Breast epithelium (tissue), 4 donors: ENCODE measurements around the gene MUC2. TPM values are rescaled to one million over a fixed set of nuclear protein-coding genes. Genes with fewer than 3 reads are reported as not detected.

Source experiments
- DNase-seq, 2 donors: peaks; one replicate each; pipeline ENCODE4 v3.0.0-alpha.2; 2019; ENCODE audit warnings: low spot score in 2 of 2
- H3K27ac ChIP-seq, 2 donors: fragments of 200-600 bp; sonication (generic) in 1 of 2; one replicate each; pipeline ENCODE4 v1.5.1; 2016 to 2019; ENCODE audit warnings: mild to moderate bottlenecking in 1 of 2
- H3K27me3 ChIP-seq, 2 donors: fragments of 200-600 bp; sonication (generic) in 1 of 2; one replicate each; pipeline versions ENCODE4 v1.5.1 to v1.6.0; 2017 to 2019; ENCODE audit warnings: control low read depth in 1 of 2, mild to moderate bottlenecking in 1 of 2
- H3K36me3 ChIP-seq: fragments of 200-600 bp; one replicate; pipeline ENCODE4 v1.5.1; 2019
- H3K4me1 ChIP-seq, 2 donors: fragments of 200-600 bp; sonication (generic); one replicate each; pipeline ENCODE4 v1.5.1; 2016 to 2019; ENCODE audit warnings: control low read depth in 1 of 2
- H3K4me3 ChIP-seq, 3 donors: fragments of 200-600 bp; sonication (generic); 1 replicate in 2 of 3; 2 replicates in 1 of 3; pipeline ENCODE4 v1.5.1; 2016 to 2019; ENCODE audit warnings: mild to moderate bottlenecking in 3 of 3, moderate library complexity in 2 of 3
- H3K9me3 ChIP-seq, 2 donors: fragments of 200-600 bp; sonication (generic) in 1 of 2; one replicate each; pipeline ENCODE4 v1.5.1; 2016 to 2019; ENCODE audit warnings: control low read depth in 1 of 2
- POLR2A ChIP-seq: fragments of 450-650 bp; IDR thresholded peaks from one replicate; pipeline ENCODE4 v1.6.1; 2016; ENCODE audit warnings: antibody characterized with exemption, mild to moderate bottlenecking, moderate library complexity
- POLR2AphosphoS5 ChIP-seq, 3 donors: sonication (generic); formaldehyde crosslinking; IDR thresholded peaks; one replicate each; pipeline ENCODE4 v1.6.1; 2017; ENCODE audit warnings: antibody characterized with exemption in 3 of 3
- intact Hi-C: fragments of 100-400 bp; cut with DNase I; formaldehyde crosslinking; loops from one replicate; pipeline ENCODE4 v1.15.1; 2023; ENCODE audit warnings: low total_unique reads
- total RNA-seq, 3 donors: library from RNA; depleted of rRNA; stranded (reverse); fragments of >200 nt; gene quantifications; one replicate each; pipeline ENCODE4 v1.1.0, GENCODE V29; 2016
- TF ChIP-seq, protein P1 (sequence below), 3 donors: fragments of 450-650 bp; IDR thresholded peaks; one replicate each; pipeline ENCODE4 v1.5.1; 2016 to 2017; ENCODE audit warnings: antibody characterized with exemption in 3 of 3, mild to moderate bottlenecking in 3 of 3, moderate library complexity in 3 of 3

The MUC2 gene
- total RNA-seq, 3 donors from 2014 or later: 0.66 TPM; not detected in 2

DNA sequence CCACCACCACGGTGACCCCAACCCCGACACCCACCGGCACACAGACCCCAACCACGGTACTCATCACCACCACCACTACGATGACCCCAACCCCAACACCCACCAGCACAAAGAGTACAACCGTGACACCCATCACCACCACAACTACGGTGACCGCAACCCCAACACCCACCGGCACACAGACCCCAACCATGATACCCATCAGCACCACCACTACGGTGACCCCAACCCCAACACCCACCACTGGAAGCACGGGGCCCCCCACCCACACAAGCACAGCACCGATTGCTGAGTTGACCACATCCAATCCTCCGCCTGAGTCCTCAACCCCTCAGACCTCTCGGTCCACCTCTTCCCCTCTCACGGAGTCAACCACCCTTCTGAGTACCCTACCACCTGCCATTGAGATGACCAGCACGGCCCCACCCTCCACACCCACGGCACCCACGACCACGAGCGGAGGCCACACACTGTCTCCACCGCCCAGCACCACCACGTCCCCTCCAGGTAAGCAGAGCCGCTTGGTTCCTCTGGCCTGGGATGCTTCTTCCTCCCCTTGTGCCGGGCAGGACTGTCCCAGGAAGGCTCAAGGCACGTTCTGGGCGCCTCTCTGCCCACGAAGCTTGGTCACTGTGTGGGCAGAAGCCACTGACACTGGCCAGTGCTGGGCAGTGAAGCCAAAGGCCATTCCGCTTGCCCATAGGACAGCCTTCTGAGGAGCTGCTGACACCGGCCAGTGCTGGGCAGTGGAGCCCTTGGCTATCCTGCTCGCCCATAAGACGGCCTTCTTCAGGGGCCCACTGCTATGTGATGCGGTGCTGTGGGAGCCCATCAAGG is 25.1 kb downstream of the MUC2 start:
- TF ChIP-seq POLR2AphosphoS5 (IDR thresholded peaks at IDR 0.05) (no peak), POLR2A (no peak)
- TF ChIP-seq, protein P1, sequence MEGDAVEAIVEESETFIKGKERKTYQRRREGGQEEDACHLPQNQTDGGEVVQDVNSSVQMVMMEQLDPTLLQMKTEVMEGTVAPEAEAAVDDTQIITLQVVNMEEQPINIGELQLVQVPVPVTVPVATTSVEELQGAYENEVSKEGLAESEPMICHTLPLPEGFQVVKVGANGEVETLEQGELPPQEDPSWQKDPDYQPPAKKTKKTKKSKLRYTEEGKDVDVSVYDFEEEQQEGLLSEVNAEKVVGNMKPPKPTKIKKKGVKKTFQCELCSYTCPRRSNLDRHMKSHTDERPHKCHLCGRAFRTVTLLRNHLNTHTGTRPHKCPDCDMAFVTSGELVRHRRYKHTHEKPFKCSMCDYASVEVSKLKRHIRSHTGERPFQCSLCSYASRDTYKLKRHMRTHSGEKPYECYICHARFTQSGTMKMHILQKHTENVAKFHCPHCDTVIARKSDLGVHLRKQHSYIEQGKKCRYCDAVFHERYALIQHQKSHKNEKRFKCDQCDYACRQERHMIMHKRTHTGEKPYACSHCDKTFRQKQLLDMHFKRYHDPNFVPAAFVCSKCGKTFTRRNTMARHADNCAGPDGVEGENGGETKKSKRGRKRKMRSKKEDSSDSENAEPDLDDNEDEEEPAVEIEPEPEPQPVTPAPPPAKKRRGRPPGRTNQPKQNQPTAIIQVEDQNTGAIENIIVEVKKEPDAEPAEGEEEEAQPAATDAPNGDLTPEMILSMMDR (IDR thresholded peaks at IDR 0.05): no peak
- no peaks in the 10 kb centered on the region for H3K36me3 ChIP-seq
- intact Hi-C loops: no loop called here
- no peaks in the 10 kb centered on the region for H3K4me1 ChIP-seq
- no peaks in the 10 kb centered on the region for H3K27me3 ChIP-seq
- no peaks in the 10 kb centered on the region for H3K9me3 ChIP-seq
- no peak for DNase-seq
- H3K27ac ChIP-seq: no peak overlapping the region
- no peak overlapping the region for H3K4me3 ChIP-seq

DNA sequence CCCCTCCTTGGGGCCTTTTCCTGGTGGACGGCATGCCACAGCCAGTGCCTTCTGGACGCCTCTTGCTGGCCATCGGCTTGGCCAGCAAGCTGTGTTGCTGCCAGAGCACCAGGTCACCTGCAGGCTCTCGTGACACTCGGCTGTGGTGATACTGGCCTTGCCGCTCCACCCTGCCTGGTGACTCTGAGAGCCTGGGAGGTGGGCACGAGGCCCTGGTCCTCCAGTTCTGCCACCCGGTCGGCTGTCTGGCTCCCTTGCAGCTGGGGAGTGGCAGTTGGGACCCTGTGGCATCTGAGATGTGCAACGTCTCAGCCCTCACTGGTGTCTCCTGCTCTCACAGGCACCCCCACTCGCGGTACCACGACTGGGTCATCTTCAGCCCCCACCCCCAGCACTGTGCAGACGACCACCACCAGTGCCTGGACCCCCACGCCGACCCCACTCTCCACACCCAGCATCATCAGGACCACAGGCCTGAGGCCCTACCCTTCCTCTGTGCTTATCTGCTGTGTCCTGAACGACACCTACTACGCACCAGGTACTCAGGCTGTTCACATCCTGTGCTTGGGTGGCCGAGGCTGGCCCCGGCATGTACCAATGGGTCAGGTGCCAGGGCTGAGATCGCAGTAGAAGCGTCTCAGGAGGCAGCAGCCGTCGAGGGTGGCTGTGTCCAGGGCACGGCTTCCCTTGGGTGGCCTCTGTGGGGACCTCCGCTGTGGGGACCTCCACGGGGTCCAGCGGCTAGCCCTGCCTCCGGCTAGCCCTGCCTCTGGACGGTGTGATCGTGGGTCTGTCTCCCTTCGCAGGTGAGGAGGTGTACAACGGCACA is 26.0 kb downstream of the MUC2 start:
- intact Hi-C loops: no loop called here
- no peak overlapping the region for H3K4me3 ChIP-seq
- DNase-seq: no peak
- H3K27me3 ChIP-seq: no peaks in the 10 kb centered on the region
- H3K4me1 ChIP-seq: no peaks in the 10 kb centered on the region
- TF ChIP-seq POLR2A (no peak), POLR2AphosphoS5 (IDR thresholded peaks at IDR 0.05) (no peak)
- TF ChIP-seq, protein P1 (IDR thresholded peaks at IDR 0.05): no peak
- H3K36me3 ChIP-seq: no peaks in the 10 kb centered on the region
- no peaks in the 10 kb centered on the region for H3K9me3 ChIP-seq
- no peak overlapping the region for H3K27ac ChIP-seq

DNA sequence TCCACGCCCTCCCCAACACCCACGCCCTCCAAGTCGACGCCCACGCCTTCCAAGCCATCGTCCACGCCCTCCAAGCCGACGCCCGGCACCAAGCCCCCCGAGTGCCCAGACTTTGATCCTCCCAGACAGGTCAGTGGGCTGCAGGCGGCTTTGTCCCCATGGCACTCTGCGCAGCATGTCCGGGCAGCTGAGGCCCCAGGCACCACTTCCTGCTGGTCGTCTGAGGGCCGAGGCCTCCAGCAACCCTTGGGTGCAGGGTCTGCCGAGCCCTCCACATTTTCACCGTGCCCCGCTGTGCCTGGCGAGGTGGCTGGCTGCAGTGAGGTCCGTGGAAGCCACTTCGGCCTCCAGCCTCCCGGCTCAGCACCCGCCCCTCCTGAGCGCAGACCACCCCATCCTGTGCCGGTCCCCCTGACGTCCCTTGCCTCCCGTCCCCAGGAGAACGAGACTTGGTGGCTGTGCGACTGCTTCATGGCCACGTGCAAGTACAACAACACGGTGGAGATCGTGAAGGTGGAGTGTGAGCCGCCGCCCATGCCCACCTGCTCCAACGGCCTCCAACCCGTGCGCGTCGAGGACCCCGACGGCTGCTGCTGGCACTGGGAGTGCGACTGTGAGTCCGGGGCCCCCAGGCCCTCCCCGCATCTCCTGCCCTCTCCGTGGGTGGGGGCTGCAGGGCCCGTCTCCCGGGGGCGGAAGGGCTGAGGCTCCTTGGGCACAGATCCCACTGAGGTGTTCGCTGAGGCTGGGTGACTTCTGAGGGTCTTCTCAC is 26.8 kb downstream of the MUC2 start:
- DNase-seq: no peak
- H3K27me3 ChIP-seq: no peaks in the 10 kb centered on the region
- intact Hi-C loops: no loop called here
- H3K9me3 ChIP-seq: no peaks in the 10 kb centered on the region
- H3K4me3 ChIP-seq: no peak overlapping the region
- TF ChIP-seq, protein P1 (IDR thresholded peaks at IDR 0.05): no peak
- no peak for TF ChIP-seq POLR2A
- no peak for TF ChIP-seq POLR2AphosphoS5 (IDR thresholded peaks at IDR 0.05)
- no peaks in the 10 kb centered on the region for H3K4me1 ChIP-seq
- no peaks in the 10 kb centered on the region for H3K36me3 ChIP-seq
- H3K27ac ChIP-seq: no peak overlapping the region

DNA sequence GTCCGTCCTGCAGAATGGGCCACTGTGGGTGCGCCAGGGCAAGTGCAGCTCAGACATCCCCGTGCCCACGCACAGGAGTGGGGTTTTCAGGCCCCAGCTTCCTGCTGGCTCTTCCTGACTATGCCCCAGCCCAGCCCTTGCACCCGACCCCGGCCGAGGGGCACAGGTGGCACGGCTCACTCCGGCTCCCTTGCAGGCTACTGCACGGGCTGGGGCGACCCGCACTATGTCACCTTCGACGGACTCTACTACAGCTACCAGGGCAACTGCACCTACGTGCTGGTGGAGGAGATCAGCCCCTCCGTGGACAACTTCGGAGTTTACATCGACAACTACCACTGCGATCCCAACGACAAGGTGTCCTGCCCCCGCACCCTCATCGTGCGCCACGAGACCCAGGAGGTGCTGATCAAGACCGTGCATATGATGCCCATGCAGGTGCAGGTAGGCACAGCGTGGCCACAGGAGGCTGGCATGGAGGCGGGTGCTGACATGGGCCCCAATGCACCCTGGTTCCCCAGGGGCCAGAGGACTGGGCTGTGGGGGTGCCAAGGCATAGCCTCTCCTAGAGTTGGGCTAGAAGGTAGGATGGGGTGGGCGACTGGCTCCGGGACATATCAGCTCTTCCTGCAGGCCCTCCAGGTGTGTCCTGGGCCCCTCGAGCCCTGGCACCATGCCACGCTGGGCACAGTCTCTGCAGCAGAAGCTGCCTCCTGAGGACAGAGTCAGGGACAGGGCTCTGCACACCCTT is 27.7 kb downstream of the MUC2 start:
- Histone ChIP-seq H3K27me3 (peaks cover 0 to 5% of the 10 kb centered on the region in 2 donors), H3K36me3 (no peaks in the 10 kb centered on the region), H3K4me3 (no peak overlapping the region), H3K4me1 (no peaks in the 10 kb centered on the region), H3K27ac (no peak overlapping the region), H3K9me3 (no peaks in the 10 kb centered on the region)
- no peak for DNase-seq
- intact Hi-C loops: no loop called here
- TF ChIP-seq POLR2AphosphoS5 (IDR thresholded peaks at IDR 0.05) (no peak), POLR2A (no peak)
- TF ChIP-seq, protein P1 (IDR thresholded peaks at IDR 0.05): no peak
